HG02943 (cell line): ENCODE measurements around the gene GGNBP2.
"Not testable (repeated sequence)": the region's sequence is repeated elsewhere in the genome, so short reads cannot be mapped to it uniquely, and the experiment has no call there.

Experiments
- ATAC-seq: cut with Tn5 transposase; IDR thresholded peaks from one replicate; pipeline ENCODE4 v1.9.1; 2021; ENCODE audit warnings: mild to moderate bottlenecking, low read depth, moderate library complexity; ENCODE audit not compliant: unreplicated experiment

The GGNBP2 gene

DNA sequence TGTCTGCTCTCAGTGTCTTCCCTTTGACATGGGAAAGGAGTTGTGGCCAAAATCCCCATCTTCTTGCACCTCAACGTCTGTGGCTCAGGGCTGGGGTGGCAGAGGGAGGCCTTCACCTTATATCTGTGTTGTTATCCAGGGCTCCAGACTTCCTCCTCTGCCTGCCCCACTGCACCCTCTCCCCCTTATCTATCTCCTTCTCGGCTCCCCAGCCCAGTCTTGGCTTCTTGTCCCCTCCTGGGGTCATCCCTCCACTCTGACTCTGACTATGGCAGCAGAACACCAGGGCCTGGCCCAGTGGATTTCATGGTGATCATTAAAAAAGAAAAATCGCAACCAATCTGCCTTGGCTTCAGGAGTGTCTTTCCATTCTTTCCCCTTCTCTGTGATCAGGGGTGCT lies 55.7 kb downstream of the GGNBP2 start:
- ATAC-seq: no peak

DNA sequence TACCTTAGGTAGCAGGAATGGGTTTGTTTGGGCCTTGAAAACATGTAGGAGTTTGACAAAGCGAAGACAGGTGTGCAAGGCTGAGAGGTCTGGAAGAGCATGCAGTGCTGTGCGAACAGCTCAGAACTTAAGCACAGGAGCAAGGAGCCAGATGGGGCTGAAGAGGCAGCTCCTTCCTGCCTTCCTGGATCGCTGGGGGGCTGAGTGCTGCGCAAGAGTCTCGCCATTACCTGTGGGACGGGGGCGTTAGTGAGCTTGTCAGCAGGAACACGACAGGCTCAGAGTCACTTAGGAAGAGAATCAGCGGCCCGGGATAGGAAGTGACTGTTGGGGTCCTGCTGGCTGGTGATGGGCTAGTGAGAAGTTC lies 56.2 kb downstream of the GGNBP2 start:
- peak; percentile 24 for ATAC-seq

DNA sequence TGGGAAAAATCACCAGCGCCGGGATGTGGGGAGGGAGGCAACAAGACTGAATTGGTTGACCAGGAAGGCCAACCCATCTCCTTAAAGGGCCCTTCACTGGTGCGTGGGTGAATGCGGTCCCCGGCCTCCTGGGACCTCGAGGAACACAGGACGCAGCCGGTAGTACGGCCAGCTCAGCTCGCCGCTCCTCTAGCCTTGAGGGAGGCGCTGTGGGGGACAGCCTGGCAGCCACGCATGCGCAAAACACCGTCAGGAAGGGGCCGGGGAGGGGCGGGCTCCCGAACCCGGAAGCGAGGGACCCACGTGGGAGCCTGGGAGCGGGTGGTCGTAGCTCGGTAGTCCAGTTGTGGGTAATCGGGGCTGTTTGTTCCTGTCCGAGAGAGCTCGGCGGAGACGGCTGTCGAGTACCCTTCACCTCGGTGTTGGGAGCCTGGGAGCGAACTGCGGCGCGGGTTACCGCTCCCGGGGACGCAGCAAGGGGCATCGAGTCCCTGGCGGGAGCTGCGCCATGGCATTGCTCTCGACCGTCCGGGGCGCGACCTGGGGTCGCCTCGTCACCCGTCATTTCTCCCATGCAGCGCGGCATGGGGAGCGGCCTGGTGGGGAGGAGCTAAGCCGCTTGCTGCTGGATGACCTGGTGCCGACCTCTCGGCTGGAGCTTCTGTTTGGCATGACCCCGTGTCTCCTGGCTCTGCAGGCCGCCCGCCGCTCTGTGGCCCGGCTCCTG lies 56.7 kb downstream of the GGNBP2 start, which contains the start of gene MRM1:
Gene MRM1, plus strand, starts transcription at position 281 of the 727 bp plus-strand sequence. Its CDS starts 228 bp downstream, at position 509.
- ATAC-seq: peak; percentile 69

DNA sequence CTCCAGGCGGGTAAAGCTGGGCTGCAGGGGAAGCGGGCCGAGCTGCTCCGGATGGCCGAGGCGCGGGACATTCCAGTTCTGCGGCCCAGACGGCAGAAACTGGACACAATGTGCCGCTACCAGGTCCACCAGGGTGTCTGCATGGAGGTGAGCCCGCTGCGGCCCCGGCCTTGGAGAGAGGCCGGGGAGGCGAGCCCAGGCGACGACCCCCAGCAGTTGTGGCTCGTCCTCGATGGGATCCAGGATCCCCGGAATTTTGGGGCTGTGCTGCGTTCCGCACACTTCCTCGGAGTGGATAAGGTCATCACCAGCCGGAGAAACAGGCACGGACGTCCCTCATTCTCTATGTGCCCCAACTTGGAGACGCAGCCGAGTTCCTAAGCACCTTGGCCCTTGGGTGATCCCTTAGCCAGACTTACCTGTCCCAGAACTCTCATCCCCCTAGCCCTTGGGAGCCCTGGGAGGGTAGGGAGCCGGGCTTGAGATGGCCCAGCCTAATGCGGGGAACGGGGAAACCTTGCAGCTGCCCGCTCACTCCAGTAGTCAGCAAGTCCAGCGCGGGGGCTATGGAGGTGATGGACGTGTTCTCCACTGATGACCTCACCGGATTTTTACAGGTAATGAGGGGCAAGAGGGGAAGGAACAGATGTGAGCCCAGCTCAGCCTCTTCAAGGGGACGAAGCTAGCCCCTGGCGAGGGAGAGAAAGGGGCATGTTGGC lies 57.5 kb downstream of the GGNBP2 start:
- ATAC-seq: no peak

DNA sequence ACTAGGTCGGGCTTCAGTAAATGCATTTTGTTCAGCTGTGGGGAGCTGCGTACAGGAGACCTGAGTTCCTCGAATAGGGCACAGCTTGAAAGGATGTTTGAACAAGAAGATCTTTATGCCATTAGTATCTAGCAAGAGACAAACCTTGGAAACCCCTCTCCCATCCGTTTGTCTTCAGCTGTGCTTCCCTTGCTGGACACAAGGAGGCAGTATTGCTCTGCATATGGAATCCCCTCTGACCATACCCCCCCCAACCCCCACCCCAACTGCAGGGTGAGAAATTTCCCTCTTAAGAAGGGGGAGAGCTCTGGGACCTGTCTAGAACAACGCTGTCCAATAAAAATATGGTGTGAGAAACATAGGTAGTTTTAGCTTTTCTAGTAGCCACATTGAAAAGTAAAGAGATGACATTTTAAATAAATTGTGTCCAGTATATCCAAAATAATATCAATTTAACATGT lies 58.2 kb downstream of the GGNBP2 start:
- ATAC-seq: no peak

DNA sequence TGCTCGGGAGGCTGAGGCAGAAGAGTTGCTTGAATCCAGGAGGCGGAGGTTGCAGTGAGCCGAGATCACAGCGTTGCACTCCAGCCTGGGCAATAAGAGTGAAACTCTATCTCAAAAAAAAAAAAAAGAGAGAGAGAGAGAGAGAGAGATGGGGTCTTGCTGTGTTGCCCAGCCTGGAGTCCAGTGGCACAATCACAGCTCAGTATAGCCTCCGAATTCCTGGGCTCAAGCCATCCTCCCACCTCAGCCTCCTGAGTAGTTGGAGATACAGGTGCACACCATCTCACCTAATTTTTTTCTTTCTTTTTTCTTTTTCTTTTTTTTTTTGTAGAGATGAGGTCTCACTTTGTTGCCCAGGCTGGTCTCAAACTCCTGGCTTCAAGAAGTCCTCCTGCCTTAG lies 60.3 kb downstream of the GGNBP2 start:
- ATAC-seq: not testable (repeated sequence)

DNA sequence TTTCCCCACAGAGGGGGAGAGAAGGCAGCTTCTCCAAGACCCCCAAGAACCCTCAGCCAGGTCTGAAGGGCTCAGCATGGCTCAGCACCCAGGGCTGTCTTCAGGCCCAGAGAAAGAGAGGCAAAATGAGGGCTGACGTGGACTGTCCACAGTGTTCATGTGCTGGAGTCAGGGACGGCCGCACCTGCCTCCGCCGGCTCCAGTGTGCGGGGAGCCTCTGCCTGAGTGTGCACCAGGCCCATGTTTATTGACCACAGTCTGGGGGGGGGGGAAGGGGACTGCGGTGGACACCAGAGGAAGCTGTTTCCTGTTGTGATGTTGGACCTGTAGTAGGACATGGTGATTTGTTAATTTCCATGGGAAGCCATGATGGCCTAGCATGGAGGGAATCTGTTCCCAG lies 63.6 kb downstream of the GGNBP2 start:
- no peak for ATAC-seq

DNA sequence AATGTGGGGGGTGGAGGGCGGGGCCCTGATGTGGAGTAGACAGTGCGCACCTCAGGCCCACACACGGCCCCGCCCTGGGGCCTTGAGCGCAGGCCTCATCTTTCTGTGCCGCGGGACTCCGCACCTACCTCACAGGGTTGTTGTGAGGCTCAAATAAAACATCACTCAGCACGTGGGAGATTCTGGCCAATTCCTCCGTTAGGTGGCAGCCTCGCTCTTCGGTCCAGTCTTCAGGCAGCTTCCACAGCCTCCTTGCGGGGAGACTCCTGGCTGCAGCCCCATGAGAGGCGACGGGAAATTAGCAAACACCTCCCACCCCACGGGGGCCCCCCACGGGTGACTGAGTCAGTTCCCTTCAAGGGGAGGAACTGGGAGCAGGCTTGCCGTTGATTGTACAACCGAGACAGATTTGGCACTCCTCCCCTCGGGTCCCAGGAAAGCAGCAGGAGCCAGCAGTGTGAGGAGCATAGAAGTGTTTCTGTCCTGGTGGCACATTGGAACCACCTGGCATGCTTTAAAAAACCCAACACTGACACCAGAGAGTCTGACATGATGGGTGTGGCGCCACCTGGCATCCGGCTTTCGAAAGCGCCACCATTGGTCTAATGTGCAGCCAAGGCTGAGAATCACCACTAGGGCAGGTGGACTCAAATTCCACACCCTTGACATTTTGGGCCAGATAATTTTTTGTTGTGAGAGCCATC lies 64.2 kb downstream of the GGNBP2 start:
- no peak for ATAC-seq

DNA sequence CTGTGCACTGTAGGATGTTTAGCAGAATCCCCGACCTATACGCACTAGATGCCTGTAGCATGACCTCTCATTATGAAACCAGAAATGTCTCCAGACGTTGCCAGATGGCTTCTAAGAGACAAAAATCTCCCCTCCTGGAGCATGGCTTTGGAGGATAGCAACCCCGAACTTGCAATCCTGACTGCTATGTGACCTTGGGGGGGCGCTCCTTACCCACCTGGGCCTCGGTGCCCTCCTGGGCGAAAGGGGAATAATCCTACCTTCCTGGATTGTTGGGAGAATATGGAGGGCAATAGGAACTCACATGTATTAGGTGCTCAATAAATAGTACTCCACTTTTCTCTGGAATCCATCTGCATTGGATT lies 64.8 kb downstream of the GGNBP2 start:
- no peak for ATAC-seq

DNA sequence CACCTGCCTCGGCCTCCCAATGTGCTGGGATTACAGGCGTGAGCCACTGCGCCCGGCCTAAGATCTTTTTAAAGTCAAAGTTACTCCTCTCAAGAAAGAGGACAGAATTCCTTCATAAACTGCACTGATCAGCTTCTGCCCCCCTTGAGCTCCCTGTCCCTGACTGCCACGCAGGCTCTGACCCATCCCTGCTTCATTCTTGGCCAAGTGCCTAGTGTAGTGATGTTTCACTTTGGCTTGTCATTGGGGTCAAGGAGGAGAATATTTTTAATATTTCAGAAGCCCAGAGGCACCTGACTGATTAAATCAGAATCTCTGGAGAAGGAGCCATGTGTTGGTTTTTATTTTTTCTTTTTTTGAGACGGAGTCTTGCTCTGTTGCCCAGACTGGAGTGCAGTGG lies 65.8 kb downstream of the GGNBP2 start:
- ATAC-seq: no peak

DNA sequence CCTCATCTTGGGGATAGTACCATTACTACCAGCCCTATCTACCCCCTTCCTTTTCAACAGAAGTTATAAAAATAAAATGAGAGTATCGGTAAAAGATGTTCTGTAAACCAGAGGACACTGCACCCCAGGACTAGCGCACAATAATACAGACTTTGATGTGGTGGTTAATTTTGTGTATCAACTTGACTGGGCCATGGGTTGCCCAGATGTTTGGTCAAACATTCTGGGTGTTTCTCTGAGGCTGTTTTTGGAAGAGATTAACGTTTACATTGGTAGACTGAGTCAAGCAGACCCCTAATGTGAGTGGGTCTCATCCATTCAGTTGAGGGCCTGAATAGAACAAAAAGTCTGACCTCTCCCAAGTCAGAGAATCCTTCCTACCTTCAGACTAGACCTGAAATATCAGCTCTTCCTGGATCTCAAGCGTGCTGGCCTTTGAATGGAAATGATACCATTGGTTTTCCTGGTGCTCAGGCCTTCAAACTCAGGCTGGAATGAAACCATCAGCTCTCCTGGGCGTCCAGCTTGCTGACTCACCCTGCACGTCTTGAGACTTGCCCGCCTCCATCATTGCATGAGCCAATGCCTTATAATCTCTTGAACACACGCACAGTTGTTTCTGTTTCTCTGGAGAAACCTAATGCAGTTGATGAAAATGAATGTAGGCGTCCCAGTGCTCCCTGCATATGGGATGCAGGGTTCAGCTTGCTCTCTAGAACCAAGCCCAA lies 66.8 kb downstream of the GGNBP2 start:
- no peak for ATAC-seq

DNA sequence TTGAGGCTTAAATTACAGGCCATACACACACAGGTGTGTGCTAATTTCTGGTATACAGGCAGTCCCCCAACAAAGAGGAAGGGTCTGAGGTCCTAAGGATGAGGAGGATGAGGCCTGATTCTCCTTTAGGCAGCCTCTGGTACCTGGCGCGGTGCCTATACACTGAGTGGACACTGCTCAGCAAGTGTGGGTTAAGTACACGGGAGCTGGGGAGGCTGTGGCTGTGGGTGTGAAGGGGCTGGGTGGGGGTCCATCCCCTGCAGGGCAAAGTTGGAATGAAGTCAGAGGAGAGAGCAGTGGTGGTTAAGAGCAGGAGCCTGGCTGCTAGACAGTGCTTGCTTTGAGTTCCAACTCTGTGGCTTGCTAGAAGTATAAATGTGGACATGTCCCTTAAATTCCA lies 67.6 kb downstream of the GGNBP2 start:
- ATAC-seq: no peak

DNA sequence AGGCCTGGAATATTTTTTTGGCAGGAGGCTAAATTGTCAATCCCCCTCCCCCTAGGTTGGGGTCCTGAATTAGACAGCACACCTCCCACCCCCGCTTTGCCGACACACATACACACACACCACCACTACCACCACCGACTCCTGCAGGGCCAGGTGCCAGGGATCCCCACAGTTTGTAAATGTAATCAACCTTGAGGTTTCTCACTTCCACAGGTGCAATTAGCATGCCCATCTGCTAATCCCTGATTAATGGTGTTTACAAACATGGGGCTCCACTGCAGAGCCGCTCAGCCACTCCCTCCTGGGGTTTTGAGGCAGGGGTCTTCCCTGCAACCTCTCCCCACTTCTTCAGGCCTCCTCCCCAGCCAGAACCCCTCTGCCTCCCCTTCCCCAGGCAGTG lies 68.4 kb downstream of the GGNBP2 start:
- ATAC-seq: no peak

DNA sequence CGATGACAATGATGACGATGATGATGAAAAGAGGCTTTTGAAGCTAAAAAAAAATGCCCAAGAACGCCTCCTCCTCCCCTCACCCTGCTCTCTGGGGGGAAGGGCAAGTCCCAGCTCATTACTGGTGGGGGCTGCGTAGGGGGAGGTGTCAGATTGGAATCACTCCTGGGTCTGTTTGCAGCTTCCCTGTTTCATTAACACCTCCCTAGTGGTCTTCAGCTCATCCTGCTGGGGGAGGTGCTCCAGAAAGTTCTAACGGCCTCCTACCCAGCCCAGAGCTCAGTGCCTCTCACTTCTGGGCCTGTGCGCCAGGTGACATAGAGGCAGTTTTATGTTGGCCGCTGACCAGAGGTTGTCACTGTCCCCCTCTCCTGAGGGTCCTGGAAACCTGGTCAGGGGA lies 69.4 kb downstream of the GGNBP2 start:
- ATAC-seq: no peak

DNA sequence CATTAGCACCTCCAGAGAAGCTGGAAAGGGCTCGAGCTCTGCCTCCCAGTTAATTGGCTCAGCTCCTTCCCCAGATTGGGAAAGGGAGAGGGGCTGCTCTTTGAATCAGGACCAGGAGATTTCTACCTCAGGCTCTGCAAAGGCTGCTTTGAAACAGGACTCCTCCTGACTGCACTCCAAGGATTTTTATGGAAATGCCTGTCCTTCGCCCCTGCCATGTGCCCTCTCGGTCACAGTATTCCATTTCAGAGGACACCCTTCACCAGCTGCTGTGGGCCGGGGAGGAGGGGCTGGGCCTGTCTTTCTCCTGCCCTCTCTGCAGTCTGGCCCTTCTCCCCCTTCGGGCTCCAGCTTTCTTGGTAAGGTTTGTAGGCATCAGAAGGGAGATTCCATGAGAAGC lies 70.2 kb downstream of the GGNBP2 start:
- no peak for ATAC-seq

DNA sequence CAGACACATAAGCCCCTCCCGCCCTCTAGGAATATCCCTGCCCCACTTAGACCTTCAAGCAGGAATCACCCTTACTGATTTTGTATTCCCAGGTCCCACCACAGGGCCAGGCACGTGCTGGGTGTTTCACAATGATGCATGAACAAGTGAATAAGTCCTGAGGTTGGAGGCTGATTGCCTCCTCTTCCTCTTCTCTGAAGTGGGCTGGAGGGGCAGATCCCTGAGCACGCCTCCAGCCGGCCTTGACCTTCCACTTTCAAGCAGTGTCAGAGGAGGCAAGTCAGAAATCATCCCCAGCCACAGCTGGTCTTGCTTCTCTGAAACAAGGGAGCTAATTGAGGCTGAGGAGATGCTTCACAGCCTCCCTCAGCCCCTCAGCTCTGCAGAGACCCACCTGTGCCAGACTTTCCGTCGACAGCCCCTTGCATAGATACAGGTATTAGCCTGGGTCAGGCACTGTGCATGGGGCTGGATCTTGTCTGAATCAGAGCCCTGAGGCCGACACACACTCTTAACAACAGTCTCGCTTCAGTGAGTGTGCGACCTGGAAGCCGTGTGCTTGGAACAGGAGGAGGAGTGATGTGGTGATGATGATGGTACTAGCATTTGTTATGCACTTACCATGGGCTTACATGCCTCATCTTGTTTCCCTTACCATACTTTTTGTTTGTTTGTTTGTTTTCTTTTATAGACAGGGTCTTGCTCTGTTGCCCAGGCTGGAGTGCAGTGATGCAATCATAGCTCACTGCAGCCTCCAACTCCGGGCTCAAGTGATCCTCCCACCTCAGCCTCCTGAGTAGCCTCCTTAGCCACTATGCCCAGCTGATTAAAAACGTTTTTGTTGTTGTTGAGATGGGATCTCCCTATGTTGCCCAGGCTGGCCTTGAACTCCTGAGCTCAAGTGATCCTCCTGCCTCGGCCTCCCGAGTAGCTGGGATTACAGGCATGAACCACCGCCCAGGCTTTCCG lies 71.6 kb downstream of the GGNBP2 start:
- ATAC-seq: no peak

DNA sequence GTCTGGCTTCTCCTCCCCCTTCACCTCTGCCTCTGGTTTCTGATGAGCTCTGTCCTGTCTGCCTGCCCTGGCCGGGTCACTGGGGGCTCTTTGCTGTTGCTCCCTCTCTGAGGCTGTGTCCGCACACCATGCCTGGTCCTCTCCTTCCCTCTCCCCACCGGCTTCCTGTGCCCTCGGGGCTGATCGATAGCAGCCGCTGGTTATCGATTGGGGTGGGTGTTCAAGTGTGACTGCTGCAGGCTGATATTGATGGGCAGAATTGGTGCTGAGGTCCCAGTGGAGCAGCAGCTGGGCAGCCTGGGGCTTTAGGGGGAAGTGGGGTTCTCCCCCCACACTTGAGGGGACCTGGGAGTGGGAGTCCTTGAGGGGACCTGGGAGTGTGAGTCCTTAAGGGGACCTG lies 73.1 kb downstream of the GGNBP2 start:
- ATAC-seq: no peak

DNA sequence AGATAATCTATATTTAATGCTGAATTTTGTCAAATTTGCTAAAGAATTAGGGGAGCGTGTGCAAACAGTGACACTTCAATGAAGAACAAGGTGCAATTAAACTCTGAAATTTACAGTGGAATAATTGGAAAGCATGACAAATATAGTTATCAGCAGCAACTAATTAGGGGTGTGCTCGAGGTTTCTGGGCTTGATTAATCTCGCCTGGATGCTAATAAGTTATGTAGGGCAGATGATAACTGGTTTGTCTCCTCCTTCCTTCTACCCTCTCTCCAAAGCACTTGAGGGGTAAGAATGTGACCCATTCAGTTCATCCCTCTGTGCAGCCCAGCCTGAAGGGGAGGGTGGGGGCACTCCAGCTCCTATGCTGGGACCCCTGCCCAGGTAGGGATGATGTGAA lies 78.6 kb downstream of the GGNBP2 start:
- no peak for ATAC-seq

DNA sequence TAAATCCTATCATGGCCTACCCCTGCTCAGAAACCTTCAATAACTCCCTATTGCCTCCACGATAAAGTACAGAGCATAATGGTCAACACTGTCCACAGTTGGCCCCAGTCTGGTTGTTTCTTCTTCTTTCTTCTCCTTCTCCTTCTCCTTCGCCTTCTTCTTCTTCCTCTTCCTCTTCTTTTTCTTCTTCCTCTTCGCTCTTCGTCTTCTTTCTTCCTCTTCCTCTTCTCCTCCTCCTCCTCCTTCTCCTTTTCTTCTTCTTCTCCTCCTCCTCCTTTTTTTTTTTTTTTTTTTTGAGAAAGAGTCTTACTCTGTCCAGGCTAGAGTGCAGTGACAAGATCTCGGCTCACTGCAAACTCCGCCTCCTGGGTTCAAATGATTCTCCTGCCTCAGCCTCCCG lies 80.5 kb downstream of the GGNBP2 start:
- ATAC-seq: no peak

DNA sequence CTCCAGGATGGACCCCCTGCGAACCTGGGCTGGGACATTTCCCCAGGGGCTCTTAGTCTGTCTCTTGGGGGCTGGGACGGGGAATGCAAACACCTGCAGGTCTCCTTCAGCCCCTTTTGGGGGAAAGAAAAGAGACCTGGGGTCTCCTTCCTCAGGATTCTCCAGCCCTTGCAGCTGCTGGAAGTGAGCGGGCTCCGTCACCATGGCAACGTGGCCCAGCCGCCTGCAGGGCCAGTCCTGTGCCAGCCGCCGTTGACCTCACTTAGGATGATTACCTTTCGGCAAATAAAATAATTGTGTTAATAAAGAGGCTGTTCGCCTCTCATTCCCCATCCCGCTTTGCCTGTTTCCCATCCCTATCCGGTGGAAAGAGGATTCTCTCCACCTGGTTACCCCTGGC lies 82.4 kb downstream of the GGNBP2 start:
- ATAC-seq: no peak
